ENCODE results near the gene RTL10.

The RTL10 gene

GRCh38 chr22:19862619-19863246 is 8.1 kb upstream of the RTL10 start:
- no peak for DNase-seq (ENCODE audit: low spot score)

DNA sequence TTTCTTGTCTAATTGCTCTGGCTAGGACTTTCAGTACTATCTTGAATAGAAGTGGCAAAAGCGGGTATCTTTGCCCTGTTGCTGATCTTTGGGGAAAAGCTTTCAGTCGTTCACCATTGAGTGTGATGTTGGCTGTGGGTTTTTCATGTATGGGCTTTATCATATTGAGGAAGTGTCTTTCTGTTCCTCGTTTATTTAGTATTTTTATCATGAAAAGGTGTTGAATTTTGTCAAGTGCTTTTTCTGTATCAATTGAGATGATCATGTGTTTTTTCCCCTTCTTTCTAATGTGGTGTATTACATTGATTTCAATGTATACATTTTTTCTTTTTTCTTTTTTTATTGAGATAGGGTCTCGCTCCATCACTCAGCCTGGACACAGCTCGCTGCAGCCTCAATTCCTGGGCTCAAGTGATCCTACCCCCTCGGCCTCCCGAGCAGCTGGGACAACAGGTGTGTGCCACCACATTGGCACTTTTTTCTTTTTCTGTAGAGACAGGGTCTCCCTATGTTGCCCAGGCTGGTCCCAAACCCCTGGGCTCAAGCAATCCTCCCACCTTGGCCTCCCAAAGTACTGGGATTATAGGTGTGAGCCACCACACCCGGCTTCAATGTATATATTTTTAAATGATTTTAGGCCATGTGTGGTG is 5.3 kb upstream of the RTL10 start:
- DNase-seq (ENCODE audit: low spot score): no peak

DNA sequence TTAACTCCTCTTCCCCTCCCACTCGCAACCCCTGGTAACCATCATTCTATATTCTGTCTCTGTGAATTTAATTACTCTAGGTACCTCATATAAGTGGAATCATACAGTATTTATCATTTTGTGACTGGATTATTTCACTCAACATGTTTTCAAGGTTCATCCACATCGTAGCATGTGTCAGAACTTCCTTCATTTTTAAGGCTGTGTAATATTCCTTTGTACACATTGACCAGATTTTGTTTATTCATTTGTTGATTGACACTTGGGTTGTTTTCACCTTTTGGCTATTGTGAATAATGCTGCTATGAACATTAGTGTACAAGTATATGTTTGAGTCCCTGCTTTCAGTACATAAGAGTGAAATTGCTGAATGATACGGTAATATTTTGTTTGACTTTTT is 2.7 kb upstream of the RTL10 start:
- no peak for DNase-seq (ENCODE audit: low spot score)

GRCh38 chr22:19855504-19856409 is 1.1 kb upstream of the RTL10 start:
- no peak for DNase-seq (ENCODE audit: low spot score)

DNA sequence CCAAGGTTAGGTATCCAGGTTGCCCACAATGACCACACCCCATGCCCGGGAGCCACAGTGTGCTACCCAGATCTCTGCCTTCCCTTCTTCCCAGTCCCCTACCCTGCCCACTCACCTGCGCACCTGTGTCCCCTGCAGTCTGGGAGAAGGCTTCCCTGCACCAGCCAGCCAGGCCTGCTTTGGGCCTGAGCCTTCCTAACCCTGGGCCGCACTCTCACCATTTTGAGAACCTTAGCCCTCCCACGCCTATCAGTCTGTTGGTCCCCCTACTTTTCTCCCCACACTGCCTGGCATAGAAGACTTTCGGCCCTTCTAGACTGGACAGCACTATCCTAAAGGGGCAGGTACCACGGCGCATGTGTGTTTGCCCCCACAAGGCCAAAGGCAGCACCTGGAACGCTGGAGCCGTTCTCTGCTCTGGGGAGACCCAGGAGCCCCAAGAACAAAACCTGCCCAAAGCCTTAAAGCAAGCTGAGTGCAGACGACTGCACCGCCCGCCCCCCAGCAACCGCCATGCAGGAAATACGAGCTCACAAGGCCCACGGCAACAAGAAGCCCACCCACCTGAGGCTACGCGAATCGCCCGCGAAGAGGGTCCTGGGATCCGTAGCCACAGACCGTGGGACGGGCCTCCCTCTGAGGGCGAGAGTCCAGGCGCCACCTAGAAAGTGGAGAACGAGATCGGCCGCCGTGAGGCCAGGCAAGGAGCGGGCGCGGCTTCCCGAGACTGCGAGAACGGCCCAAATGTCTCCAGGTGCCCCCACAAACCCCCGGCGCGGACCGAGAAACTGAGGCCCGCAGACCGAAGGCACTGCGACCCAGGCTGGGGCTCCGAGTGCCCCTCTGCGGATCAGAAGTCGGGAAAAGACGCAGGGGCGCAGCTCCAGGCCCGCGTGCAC is 546 bp downstream of the RTL10 start:
- DNase-seq (ENCODE audit: low spot score): no peak

DNA sequence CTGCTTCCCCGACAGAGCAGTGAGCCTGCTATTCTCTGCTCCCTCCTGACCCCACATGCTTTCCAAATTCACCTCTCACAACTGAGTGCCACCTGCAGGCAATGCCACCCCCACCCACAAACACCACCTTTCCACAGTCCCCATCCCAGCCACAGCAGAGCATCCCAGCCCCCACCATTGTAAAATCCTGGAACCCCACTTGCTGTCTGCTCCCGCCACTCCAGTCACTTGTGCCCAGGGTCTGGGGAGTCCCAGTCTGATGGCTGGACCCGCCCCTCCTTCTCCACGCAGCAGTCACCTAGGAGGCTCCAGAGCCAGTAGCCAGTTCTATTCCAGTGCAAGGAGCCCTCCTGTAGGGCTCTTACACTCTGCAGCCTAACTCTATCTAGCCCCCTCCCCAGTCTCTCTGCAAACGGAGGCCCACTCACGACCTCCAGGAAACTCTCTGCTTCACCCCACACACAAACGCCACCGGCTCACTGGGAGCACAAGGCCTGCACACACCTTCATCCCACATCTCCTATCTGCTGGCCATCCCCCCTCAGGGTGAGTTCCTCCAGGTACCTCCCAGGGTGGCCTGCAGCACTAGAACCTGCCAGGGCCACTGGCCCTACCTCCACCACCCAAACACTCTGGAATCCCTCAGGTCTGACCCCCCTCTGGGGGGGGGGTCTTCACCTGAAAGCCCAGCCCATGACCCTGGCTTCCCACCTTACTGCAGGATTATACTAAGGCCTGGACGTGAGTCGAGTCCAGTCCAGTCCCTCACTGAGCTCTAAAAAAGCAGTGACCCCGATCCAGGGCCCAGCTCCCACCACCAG is 1.4 kb downstream of the RTL10 start:
- no peak for DNase-seq (ENCODE audit: low spot score)

DNA sequence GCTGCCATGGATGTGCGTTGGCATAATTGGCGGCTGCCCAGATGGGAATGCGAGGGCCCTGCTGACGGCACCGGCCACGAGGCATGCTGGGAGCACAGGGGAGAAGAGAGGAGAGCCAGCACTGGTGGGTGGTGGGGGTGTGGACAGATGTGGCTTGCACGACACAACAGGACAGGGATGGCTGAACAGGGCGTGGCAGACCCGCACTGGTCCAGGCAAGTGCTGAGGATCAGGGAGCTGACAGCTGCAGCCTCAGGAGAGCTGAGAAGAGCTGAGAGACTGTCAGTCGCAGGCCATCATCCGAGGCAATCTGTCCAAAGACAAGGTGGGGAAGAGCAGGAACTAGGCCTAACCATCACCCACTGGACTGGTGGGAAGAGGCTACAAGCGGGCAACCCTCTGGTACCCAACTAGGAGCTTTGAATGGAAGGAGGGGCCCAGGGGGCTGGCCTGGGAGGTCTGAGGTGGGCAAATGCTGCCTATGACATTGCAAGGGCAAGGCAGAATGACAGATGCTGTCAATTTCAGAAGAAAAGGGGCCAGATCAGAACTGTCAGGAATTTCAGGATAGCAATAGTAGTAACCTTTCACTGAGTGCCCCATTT is 2.4 kb downstream of the RTL10 start:
- DNase-seq (ENCODE audit: low spot score): no peak

DNA sequence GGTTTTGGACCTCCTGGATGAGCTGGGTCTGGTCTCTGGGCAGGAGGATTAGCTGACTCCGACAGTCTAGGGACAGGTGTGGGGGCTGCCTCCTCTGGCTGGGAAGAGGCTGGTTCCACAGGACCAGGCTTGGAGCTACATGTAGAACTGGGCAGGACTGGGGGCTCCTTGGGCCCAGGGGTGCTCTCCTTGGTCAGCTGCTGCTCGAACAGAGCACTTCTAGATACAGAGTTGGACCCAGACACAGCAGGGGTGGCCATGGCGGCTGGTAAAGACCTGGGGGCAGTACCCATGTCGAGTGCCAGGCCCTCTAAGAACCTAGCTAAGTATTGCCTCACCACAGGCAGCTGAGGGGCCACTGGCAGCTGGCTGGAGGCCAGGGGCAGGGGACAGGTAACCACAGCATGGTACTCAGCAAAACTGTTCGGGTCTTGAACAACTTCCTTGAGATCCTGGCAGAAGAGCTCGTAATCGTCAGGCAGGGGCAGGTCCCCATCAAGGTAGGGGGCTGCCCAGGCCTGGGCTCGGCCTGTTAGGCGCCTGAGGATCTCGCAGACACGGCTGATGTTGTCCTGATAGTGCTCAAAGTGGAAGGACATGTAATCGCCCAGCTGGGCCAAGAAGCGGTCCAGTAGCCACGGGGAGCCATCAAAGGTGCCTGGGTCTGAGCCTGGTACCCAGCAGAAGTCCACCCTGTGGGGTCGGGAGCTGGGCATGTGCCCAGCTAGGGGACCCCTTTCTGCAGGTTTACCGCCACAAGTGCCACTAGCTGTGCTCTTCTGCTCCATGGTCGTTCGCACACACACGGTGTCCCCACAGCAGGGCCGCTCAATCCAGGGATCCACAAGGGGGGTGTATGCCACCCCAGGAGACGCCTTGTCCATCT is 3.1 kb downstream of the RTL10 start:
- no peak for DNase-seq (ENCODE audit: low spot score)

- DNase-seq (ENCODE audit: low spot score): no peak
Measured at GRCh38 chr22:19850763-19851109, 3.9 kb downstream of the RTL10 start.

DNA sequence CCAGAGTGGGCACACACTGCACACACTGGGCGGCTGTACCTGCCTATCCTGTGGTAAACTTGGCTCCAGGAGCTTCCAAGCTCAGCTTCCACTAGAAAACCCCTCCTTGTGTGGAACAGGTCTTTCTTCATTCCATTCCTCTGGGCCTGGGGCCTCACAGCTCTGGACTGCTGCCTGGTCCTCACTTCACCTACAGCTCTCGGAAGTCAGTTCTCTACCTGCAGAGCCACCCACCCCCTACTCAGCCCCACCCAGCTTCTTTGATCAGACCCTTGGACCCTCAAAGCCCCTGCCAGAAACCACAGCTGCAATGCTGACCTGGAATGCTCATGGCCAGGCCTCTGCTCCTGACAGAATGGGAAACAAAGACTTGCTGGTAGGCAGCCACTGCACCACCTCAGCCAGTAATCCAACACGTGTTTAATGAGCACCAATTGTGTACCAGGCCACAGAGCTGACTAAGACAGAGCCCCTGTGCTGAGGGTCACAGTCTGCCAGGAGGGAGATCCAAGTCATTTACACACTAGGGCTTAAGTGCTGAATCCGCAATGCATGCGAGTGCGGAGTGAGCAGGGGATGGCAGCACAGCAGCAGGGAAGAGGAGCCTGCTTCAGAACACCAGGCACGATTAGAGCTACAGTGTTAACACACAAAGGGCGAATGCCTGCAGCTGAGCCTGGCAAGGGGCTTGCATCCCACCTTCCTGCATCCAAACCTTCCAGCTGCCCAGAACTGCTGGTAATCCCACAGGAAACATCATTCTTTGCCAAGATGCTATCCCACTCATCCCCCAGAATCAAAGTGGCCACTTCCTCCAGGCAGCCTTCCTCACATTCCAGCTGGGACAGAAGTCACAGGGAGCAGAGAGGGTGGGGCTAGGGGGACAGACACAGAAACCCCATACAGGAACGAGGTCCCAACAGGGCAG is 4.6 kb downstream of the RTL10 start:
- no peak for DNase-seq (ENCODE audit: low spot score)

GRCh38 chr22:19848298-19849224 is 6.1 kb downstream of the RTL10 start:
- DNase-seq (ENCODE audit: low spot score): no peak

- no peak for DNase-seq (ENCODE audit: low spot score)
Measured at GRCh38 chr22:19847345-19847632, 7.4 kb downstream of the RTL10 start.

DNA sequence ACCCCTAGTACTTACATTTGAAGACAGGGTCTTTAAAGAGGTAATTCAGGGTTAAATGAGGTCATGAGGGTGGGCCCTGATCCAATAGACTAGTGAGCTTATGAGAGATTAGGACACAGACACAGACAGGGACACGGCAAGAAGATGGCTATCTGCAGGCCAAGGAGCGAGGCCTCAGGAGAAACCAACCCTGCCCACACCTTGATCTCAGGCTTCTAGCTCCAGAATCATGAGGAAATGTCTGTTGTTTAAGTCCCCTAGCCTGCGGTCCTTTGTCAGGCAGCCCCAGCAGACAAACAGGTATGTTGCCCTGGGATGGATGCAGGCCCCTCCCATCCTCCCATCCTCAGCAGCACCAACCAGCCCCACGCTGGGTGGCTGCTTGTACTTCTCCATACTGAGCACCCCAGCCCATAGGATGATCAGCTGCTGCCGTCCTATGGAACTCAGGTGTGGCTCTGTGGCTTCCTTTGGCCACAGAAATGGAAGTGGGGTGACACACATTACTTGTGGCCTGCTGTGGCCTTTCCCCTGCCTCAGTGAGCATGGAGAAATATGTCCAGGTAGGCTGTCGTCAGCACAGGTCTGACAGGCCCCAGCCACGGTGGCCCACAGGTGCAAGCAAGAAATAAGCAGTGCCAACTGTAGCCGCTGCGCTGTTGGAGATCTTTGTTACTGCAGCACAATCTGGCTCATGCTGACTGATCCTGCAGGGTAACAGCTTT is 7.9 kb downstream of the RTL10 start:
- DNase-seq (ENCODE audit: low spot score): no peak

GRCh38 chr22:19845054-19845722 is 9.5 kb downstream of the RTL10 start:
- DNase-seq (ENCODE audit: low spot score): no peak

DNA sequence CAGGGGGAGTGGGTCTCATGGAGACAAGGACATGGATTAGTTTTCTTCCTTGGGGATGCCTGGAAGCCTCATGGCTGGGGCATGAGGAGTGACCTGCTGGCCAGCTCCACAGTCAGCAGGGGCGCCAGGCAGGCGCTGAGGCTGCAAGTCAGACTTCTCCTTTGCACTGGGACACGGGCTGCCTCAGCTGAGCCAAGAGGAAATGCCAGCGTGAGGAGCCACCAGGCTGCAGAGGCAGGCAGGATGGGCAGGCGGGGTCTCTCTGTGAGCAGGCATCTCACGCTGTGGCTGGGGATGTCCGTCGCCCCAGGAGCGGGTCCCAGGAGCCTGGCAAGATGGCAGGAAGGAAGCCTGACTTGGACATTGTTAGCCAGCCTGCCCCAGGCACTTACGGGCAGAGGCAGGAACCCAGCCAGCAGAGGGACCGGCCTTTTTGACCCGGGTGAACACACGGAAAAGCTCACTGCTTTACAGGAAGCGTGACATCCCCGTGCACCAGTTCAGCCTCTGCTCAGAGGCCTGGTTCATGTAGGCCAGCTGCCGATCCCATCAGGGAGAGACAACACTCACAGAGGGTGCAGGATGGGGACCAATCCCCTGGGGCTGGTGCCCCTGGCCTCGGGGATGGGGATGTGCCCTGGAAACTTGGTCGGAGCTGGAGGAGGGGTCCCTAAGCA is 10.2 kb downstream of the RTL10 start:
- DNase-seq (ENCODE audit: low spot score): no peak

GRCh38 chr22:19843857-19844376 is 10.8 kb downstream of the RTL10 start:
- DNase-seq (ENCODE audit: low spot score): no peak

Data from ecto neural progenitor cell (in vitro differentiated cells).